ENCODE measurements around the gene TMEM260.

- TF ChIP-seq CTCF (IDR thresholded peaks at IDR 0.05; ENCODE audit: insufficient read depth, low read length) (no peak), POLR2AphosphoS5 (IDR thresholded peaks at IDR 0.05; ENCODE audit: low read depth) (no peak)
Observed at GRCh38 chr14:56657604-56658003, 78.0 kb downstream of the TMEM260 start.
